Left cardiac atrium (tissue), 4 donors: ENCODE results near the gene SYT15B. TPM values are rescaled to one million over a fixed set of nuclear protein-coding genes. Genes with fewer than 3 reads are reported as not detected.
A peak's percentile ranks its signal among the peaks of the same experiment; 100 is the strongest.
"Not testable (repeated sequence)": the region's sequence is repeated elsewhere in the genome, so short reads cannot be mapped to it uniquely, and the experiment has no call there.

Experiments used
- ATAC-seq, 2 donors: fragments of 200-7000 bp; cut with Tn5 transposase; one replicate each; pipeline ENCODE4 v1.9.1; 2020; ENCODE audit warnings: mild to moderate bottlenecking in 2 of 2, moderate library complexity in 2 of 2
- DNase-seq: peaks from one replicate; pipeline ENCODE4 v3.0.0-alpha.2; 2020
- intact Hi-C, 2 donors: fragments of 100-400 bp; cut with DNase I; formaldehyde crosslinking; loops; one replicate each; pipeline versions ENCODE4 v1.14.1 to v1.15.1; 2022 to 2023
- long read RNA-seq: library from polyadenylated mRNA; unstranded; transcript quantifications from one replicate; pipeline ENCODE4 v2.0.0, GENCODE V29; 2021
- total RNA-seq, 2 donors: library from RNA; stranded (reverse); fragmentation: NEBNext Ultra II Directional; extraction: Animal tissue kit (Norgen Biotek cat#: 25700); gene quantifications; one replicate each; pipeline ENCODE4 v1.2.1, GENCODE V29; 2021
- donor health status: DM: no; HTN: yes; CAD: no.
- donor health status: DM: no; HTN: yes; CAD: no; lungs with severe emphysema.
- donor health status: DM: yes; HTN: yes; CAD: no.
- donor health status: Dilated cardiomyopathy.

Gene SYT15B
- 1 to 10 TPM; 1.6 to 3.8 TPM for total RNA-seq
- long read RNA-seq, partial matches to known transcripts, result 0 of 7 reads
- long read RNA-seq, other reads (novel, unspliced or antisense), result 6 of 7 reads

GRCh38 chr10:47763554-47764175 is at the start of gene SYT15B:
Gene SYT15B, minus strand, starts transcription at chr10:47763592. Its CDS starts 952 bp downstream, at chr10:47762640.
- DNase-seq, ATAC-seq, intact Hi-C loops: not testable (repeated sequence)

GRCh38 chr10:47779590-47779989 is 16.2 kb upstream of the SYT15B start:
- intact Hi-C loops, DNase-seq, ATAC-seq: not testable (repeated sequence)

GRCh38 chr10:47775361-47776231 is 12.2 kb upstream of the SYT15B start:
- ATAC-seq, result peak; percentile 83 to 94
- intact Hi-C loops, result not testable (repeated sequence)
- DNase-seq, result peak; percentile 43

- intact Hi-C loops, ATAC-seq, DNase-seq: not testable (repeated sequence)
Measured at GRCh38 chr10:47770745-47771144, 7.4 kb upstream of the SYT15B start.

- DNase-seq, intact Hi-C loops: not testable (repeated sequence)
- peak; percentile 10 to 24 for ATAC-seq
Measured at GRCh38 chr10:47768578-47769115, 5.3 kb upstream of the SYT15B start.

- intact Hi-C loops, DNase-seq, ATAC-seq: not testable (repeated sequence)
Measured at GRCh38 chr10:47768085-47768484, 4.7 kb upstream of the SYT15B start.

GRCh38 chr10:47767236-47767635 is 3.8 kb upstream of the SYT15B start:
- intact Hi-C loops, ATAC-seq, DNase-seq: not testable (repeated sequence)

- intact Hi-C loops, ATAC-seq, DNase-seq: not testable (repeated sequence)
Measured at GRCh38 chr10:47765232-47765631, 1.8 kb upstream of the SYT15B start.

GRCh38 chr10:47762674-47763553 is 478 bp downstream of the SYT15B start:
- DNase-seq, result not testable (repeated sequence)

GRCh38 chr10:47758855-47759254 is 4.5 kb downstream of the SYT15B start:
- intact Hi-C loops, ATAC-seq, DNase-seq: not testable (repeated sequence)

More at GRCh38 chr10:47762674-47763553, 478 bp downstream of the SYT15B start:
- peak; percentile 51 to 54 for ATAC-seq
- intact Hi-C loops, result not testable (repeated sequence)

- intact Hi-C loops, DNase-seq: not testable (repeated sequence)
- peak in 1 of 2 donors; percentile 30 for ATAC-seq
Measured at GRCh38 chr10:47756169-47756568, 7.2 kb downstream of the SYT15B start.

GRCh38 chr10:47753871-47754270 is 9.5 kb downstream of the SYT15B start:
- intact Hi-C loops, DNase-seq: not testable (repeated sequence)
- ATAC-seq, result peak; percentile 62 to 82

- DNase-seq, intact Hi-C loops, ATAC-seq: not testable (repeated sequence)
Measured at GRCh38 chr10:47753176-47753575, 10.2 kb downstream of the SYT15B start.

GRCh38 chr10:47751821-47752220 is 11.6 kb downstream of the SYT15B start:
- peak in 1 of 2 donors; percentile 20 for ATAC-seq
- intact Hi-C loops, DNase-seq: not testable (repeated sequence)

GRCh38 chr10:47750360-47750759 is 13.0 kb downstream of the SYT15B start:
- intact Hi-C loops, ATAC-seq, DNase-seq: not testable (repeated sequence)

- ATAC-seq (peak; percentile 77 to 79), DNase-seq (peak; percentile 11)
- intact Hi-C loops, result not testable (repeated sequence)
Measured at GRCh38 chr10:47746780-47747376, 16.5 kb downstream of the SYT15B start.

- ATAC-seq, intact Hi-C loops, DNase-seq: not testable (repeated sequence)
Measured at GRCh38 chr10:47744881-47745280, 18.5 kb downstream of the SYT15B start.
